HL-60/S4 treated with retinoic acid at 250 ng/mL for 4 days and 3 days (cell line): ENCODE measurements around the gene OR8B4.
"Not testable (repeated sequence)": the region's sequence is repeated elsewhere in the genome, so short reads cannot be mapped to it uniquely, and the experiment has no call there.

Source experiments
- in situ Hi-C: fragments of 300-500 bp; cut with MboI; formaldehyde crosslinking; loops from 2 replicates; pipeline ENCODE4 v1.7.0; 2022; ENCODE audit warnings: low sequenced_read_pairs

The OR8B4 gene, protein sequence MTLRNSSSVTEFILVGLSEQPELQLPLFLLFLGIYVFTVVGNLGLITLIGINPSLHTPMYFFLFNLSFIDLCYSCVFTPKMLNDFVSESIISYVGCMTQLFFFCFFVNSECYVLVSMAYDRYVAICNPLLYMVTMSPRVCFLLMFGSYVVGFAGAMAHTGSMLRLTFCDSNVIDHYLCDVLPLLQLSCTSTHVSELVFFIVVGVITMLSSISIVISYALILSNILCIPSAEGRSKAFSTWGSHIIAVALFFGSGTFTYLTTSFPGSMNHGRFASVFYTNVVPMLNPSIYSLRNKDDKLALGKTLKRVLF

GRCh38 chr11:124424384-124424921 is at the start of gene OR8B4:
Gene OR8B4 (minus strand): TSS chr11:124424871. CDS start chr11:124424871, 0 bp downstream.
- in situ Hi-C loops: loop anchor here (25.0 kb wide), 1 partner anchor 338 kb away; the partner anchor contains the start of genes ESAM and VSIG2

GRCh38 chr11:124474079-124474478 is 49.4 kb upstream of the OR8B4 start:
- in situ Hi-C loops: no loop called here

DNA sequence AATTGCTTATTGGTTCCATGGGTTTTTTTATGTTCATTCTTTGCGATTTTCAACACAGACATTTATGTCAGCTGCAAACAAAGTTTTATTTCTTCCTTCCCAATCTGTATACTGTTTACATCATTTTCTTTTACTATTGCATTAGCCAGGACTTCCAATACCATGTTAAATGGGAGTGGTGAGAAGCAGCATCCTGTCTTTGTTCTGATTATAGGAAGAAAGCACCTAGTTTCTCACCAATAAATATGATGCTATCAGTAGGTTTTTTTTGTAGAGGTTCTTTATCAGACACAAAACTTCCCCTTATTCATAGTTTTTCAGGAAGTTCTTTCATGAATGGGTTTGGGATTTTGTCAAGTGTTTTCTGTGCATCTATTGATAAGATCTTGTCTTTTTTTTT is 48.8 kb upstream of the OR8B4 start:
- in situ Hi-C loops: no loop called here

GRCh38 chr11:124470561-124471227 is 46.0 kb upstream of the OR8B4 start:
- in situ Hi-C loops: no loop called here

DNA sequence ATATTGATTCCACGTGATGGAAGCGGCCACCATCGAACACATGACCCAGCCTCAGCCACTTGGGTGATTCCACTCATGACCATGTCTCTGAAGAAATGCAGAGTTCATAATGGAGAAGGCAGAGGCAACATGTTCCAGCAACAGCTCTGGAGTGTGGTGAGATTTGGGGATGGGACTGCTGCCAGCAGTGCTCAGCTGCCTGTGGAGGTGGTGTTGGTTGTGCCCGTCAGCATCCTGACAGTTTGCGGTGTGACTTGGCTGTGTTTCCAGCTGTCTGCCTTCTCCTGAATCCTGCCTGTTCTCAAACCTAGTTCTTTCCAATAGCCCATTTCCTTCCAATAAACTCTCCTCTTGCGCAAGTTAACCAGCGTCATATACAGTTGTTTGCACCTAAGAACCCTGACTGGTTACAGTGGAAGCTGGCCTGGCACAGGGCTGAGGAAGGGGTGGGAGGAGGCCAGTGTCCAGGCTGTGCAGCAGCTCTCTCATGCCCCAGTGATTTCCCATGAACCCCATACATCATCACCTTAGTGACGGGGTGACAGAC is 42.8 kb upstream of the OR8B4 start:
- in situ Hi-C loops: no loop called here

DNA sequence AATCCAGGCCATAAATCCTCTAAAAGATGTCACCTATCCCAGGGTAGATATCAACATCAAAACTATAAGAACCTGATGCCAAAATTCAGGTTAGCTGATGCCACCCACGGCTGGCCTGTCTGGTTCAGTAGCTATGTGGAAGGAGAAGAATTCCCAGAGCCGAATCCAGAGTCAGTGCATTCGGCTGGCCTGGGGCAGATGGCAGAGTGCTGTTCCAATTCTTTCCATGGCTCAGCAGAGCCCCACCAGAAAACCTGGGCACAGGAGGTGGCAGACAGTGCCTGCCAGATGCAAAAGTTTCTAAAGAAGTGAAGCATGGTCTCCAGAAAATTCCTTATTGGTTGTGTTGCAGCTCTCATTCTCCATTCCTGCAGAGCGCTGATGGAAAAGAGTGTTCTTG is 40.7 kb upstream of the OR8B4 start:
- in situ Hi-C loops: no loop called here

- in situ Hi-C loops: no loop called here
Observed at GRCh38 chr11:124463990-124464389, 39.3 kb upstream of the OR8B4 start.

DNA sequence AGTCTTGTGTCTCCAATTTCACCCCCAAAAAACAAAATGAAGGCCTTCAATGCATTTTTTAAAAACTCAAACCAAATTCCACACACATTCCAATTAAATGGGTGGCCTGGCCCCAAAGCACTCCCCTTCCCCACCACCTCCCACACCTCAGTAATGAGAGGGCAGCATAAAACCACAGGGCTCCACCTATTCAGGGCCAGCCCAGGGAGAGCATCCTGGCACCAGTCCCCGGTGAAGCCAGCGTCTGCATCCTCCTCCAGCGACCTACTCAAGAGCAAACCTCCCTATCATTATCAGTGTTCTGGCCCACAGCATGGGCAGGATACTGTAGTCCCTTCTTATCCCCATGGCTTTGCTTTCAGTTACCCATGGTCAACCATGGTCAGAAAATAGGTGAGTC is 38.7 kb upstream of the OR8B4 start:
- in situ Hi-C loops: no loop called here

- in situ Hi-C loops: no loop called here
Observed at GRCh38 chr11:124460459-124460858, 35.8 kb upstream of the OR8B4 start.

DNA sequence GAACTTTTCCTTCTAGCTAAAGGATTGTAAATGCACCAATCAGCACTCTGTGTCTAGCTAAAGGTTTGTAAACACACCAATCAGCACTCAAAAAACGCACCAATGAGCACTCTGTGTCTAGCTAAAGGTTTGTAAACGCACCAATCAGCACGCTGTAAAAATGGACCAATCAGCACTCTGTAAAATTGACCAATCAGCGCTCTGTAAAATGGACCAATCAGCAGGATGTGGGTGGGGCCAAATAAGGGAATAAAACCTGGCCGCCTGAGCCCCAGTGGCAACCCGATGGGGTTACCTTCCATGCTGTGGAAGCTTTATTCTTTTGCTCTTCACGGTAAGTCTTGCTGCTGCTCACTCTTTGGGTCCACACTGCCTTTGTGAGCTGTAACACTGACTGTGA is 34.7 kb upstream of the OR8B4 start:
- in situ Hi-C loops: not testable (repeated sequence)

- in situ Hi-C loops: no loop called here
Observed at GRCh38 chr11:124454552-124454951, 29.9 kb upstream of the OR8B4 start.

DNA sequence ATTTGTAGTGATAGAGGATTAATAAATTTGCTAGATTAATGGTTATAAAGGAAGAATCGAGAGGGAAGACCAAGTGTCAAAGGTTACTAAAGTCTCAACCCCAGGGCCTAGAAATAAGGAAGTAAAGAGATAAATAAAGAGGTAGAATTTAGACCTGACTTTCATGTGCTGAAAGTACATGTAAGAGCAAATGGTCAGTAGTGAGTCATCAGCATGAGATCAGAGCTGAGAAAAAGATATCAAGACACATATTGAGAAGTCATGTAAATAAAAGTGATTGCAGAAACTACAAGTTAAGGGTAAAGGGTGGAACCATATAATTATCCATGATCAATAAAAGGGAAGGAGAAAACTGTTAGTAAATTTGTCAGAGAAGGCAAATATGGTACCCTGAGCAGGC is 22.2 kb upstream of the OR8B4 start:
- in situ Hi-C loops: no loop called here

- in situ Hi-C loops: no loop called here
Observed at GRCh38 chr11:124445646-124446150, 21.0 kb upstream of the OR8B4 start, which contains the start of gene OR8B8. Gene OR8B8 (minus strand): TSS chr11:124445696. CDS start chr11:124441085, 4,611 bp downstream.

- in situ Hi-C loops: no loop called here
Observed at GRCh38 chr11:124442847-124443246, 18.2 kb upstream of the OR8B4 start.

GRCh38 chr11:124442442-124442841 is 17.8 kb upstream of the OR8B4 start:
- in situ Hi-C loops: no loop called here

GRCh38 chr11:124441519-124441918 is 16.8 kb upstream of the OR8B4 start:
- in situ Hi-C loops: no loop called here

DNA sequence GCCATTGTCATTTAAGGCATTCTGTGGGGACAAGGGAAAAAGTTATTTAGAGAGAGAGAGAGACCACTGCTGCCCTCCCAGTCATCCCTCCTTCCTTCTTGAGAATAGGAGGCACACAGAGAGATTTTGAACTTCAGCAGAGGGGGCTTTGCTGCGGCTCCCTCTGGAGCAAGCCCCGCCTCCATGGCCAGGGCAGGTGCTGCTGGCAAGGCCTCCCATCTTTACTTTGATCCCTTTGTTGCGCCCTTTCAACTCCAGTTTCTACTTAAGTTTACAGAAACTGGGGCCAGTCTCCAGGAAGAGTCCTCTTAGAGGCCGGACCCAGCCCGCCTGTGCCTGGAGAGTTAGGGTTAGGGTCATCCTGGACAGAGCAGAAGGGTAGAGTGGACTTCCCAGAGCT is 16.4 kb upstream of the OR8B4 start:
- in situ Hi-C loops: no loop called here

GRCh38 chr11:124440608-124441007 is 15.9 kb upstream of the OR8B4 start:
- in situ Hi-C loops: no loop called here

- in situ Hi-C loops: no loop called here
Observed at GRCh38 chr11:124434699-124435098, 10.0 kb upstream of the OR8B4 start.

DNA sequence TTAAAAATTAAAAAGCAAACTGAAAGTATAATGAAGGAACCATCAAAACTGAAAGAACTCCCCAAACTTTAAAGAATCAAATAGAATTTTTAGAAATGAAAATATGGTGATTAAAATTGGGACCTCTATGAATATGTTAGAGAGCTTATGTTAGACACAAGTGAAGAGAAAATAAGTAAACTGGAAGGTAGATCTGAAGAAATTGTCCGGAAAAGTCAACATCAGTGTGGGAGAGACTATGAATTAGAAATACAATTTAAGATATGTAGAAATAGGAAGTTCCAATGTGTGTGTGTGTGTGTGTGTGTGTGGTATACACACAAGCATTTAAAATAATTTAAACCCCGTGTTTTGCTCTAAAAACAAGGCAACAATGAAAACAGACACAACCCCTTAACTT is 4.9 kb upstream of the OR8B4 start:
- in situ Hi-C loops: no loop called here

DNA sequence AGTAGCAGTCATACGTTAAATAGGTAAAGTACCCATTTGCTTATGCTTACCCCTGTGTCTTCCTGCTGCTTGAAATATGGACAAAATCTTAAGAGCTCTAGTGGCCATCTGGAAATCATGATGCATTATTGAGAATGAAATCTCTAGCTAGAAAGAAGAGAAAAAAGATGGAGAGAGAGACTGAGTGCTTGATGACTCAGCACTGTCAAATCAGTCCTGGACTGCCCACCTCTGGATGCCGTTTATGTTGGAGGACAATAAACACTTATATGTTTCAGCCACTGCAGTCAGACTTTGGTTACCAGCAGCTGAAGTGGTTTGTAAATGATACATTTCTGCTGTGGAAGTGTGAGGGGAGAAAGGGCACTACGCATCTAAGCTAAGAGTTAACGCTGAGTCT is 3.6 kb downstream of the OR8B4 start:
- in situ Hi-C loops: loop anchor here (25.0 kb wide), 1 partner anchor 341 kb away; the partner anchor contains the start of genes ESAM and VSIG2
